ENCODE data around the gene ZNF275.

The ZNF275 gene

DNA sequence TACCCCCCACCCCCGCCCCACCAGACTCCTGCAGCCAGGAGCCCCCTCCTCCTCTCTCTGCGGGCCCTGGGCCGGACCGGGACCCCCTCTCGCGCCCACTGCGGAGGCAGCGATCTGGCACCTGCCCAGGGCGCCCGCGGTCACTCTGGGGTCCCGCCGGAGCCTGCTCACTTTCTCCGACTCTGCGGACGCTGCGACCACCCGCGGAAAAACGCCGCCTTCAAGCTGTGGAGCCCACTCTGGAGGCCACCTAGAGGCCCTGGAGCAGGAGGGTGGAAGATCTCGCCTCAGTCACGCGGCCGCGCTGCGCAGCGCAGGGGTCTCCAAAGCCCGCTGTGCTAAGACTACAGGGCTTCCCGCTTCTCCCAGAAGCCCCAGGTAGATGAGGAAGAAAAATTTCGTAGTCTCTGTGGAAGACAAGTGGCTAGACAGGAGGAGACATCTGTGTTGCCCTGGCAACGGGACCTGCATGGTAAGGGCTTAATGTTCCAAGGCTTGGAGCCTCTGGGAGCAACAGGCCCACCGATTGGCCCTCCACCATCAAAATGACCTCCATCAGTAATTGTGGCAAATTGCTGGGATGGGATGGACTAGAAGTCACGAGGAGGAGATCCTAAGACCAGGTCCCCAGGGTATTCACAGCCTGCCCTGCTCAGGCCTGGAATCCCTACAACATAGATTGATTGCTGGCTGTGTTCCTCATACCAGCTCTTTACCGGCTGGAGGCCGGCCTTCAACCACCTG lies 12.4 kb upstream of the ZNF275 start, which contains the start of gene PNMA6F:
TSS of gene PNMA6F (minus strand) at position 387 of the 744 bp plus-strand sequence. CDS start 1,093 bp downstream, outside the sequence.
- Histone ChIP-seq H3K4me3 (no peak within 1 kb of the TSS), H3K36me3 (no peaks in the 10 kb centered on the region), H3K27me3 (peaks cover 0 to 7% of the 10 kb centered on the region in 2 donors), H3K4me1 (no peaks in the 10 kb centered on the region), H3K9me3 (peaks cover 0 to 9% (median 0%) of the 10 kb centered on the region in 3 donors), H3K27ac (no peak within 1 kb of the TSS)
- no peak for DNase-seq
- TF ChIP-seq, protein P1, sequence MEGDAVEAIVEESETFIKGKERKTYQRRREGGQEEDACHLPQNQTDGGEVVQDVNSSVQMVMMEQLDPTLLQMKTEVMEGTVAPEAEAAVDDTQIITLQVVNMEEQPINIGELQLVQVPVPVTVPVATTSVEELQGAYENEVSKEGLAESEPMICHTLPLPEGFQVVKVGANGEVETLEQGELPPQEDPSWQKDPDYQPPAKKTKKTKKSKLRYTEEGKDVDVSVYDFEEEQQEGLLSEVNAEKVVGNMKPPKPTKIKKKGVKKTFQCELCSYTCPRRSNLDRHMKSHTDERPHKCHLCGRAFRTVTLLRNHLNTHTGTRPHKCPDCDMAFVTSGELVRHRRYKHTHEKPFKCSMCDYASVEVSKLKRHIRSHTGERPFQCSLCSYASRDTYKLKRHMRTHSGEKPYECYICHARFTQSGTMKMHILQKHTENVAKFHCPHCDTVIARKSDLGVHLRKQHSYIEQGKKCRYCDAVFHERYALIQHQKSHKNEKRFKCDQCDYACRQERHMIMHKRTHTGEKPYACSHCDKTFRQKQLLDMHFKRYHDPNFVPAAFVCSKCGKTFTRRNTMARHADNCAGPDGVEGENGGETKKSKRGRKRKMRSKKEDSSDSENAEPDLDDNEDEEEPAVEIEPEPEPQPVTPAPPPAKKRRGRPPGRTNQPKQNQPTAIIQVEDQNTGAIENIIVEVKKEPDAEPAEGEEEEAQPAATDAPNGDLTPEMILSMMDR (IDR thresholded peaks at IDR 0.05): no peak
- intact Hi-C loops (cut with DNase I; ENCODE audit: low total_unique reads): no loop called here

DNA sequence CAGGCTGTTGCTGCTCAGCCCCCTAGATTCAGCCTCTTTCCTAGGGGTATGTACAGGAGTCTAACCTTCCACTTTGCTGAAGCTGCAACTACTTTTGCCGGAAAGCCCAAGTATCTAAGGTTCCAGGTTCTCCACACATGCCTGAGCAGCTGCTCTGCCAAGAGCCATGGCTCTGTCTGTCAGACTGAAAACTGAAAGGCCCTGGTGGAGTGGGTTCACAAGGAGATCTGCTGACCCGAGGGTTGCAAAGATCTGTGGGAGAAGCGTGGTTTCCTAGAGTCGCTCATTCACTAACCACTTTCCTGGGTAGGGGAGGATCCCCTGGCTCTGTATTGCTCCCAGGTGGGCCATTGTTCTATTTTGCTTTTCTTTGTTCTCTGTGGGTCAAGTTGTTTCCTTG lies 6.4 kb upstream of the ZNF275 start:
- H3K27ac ChIP-seq: no peak overlapping the region
- no peaks in the 10 kb centered on the region for H3K4me1 ChIP-seq
- intact Hi-C loops (cut with DNase I; ENCODE audit: low total_unique reads): no loop called here
- H3K9me3 ChIP-seq: peaks cover 0 to 9% (median 0%) of the 10 kb centered on the region in 3 donors
- no peaks in the 10 kb centered on the region for H3K27me3 ChIP-seq
- no peak overlapping the region for H3K4me3 ChIP-seq
- TF ChIP-seq, protein P1 (IDR thresholded peaks at IDR 0.05): no peak
- no peak for DNase-seq
- no peaks in the 10 kb centered on the region for H3K36me3 ChIP-seq

- Histone ChIP-seq H3K36me3 (peaks cover 0 to 5% (median 0%) of the 10 kb centered on the region in 3 donors), H3K4me3 (no peak overlapping the region), H3K27me3 (no peaks in the 10 kb centered on the region)
Observed at GRCh38 chrX:153333266-153333665, 687 bp upstream of the ZNF275 start.

DNA sequence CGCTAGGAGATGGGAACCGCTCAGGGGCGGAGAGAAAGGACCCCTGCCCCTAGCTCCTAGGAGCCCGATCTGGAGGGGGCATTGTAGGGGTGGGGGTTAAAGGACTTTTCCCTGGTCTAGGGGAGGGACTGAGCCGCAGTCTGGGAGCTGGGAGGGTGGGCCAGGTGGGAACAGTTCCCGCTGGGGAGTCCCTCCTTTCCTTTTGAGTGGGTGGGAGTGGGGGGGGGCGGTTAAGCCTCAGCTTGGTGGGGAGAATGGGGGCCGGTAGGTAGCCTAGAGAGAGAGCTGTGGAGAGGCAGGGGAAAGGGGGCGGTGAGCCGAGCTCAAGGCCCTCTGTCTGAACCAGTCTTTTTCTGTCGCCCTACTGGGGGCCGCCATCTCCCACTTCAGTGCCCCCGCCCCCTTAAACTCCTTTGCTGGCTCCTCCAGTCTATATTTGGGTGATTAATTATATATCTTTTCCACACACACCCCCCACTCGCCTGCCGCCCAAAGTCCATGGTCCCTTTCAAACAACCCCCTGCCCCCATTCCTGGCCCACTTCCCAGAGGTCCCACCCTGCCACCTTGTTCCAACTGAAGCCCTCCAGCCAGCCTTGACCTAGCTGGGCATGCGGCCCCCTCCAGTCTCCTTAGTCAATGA lies 822 bp downstream of the ZNF275 start:
- H3K36me3 ChIP-seq: peaks cover 0 to 9% (median 4%) of the 10 kb centered on the region in 3 donors
- TF ChIP-seq, protein P1 (IDR thresholded peaks at IDR 0.05): no peak
- H3K27me3 ChIP-seq: no peaks in the 10 kb centered on the region
- intact Hi-C loops (cut with DNase I; ENCODE audit: low total_unique reads): no loop called here
- H3K9me3 ChIP-seq: no peaks in the 10 kb centered on the region
- H3K4me1 ChIP-seq: peaks cover 0 to 14% (median 5%) of the 10 kb centered on the region in 4 donors
- peak overlapping the region; percentile 66 to 72 for H3K27ac ChIP-seq
- DNase-seq: no peak
- H3K4me3 ChIP-seq: peak overlapping the region; percentile 78 to 85

More at GRCh38 chrX:153333266-153333665, 687 bp upstream of the ZNF275 start:
- Histone ChIP-seq H3K27ac (no peak overlapping the region), H3K9me3 (no peaks in the 10 kb centered on the region), H3K4me1 (peaks cover 0 to 14% (median 5%) of the 10 kb centered on the region in 4 donors)
- TF ChIP-seq, protein P1 (IDR thresholded peaks at IDR 0.05): no peak
- DNase-seq: no peak
- intact Hi-C loops (cut with DNase I; ENCODE audit: low total_unique reads): no loop called here

DNA sequence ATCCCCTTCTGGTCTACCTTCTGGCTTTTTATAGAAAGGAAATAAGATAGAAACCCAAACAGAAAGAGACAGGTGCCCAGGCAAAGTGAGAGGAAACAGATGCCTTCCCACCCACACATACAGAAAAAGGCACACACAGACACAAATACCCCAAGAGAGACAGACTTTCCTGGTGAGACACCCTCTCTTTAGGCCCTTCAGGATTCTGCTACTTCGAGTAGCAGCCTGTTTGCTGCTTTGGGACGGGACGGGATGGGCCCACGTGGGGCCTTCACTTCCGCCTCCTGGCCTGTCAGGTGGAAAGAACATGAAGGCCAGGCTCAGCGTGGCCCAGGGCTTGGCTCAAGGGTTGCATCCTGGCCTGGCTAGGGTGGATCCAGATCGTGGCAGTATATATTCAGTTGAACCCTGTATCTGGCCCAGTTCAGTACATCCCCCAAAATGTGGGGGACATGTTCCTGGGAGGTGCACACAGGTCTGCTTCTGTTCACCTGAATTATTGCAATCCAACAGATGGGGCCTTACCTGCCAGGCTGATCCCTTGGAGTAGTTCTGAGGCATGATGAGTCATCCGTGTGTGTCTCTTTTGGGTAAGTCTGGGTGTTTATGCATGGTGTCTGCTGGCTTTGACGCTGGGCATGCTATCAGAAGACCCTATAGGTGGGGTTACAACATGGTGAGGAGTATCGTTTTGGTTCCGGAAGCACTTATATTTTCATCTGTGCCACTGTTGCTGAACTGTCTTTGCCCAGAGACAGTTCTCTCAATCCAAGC lies 2.4 kb downstream of the ZNF275 start:
- no peak for DNase-seq
- Histone ChIP-seq H3K4me3 (no peak overlapping the region), H3K4me1 (peaks cover 0 to 14% (median 5%) of the 10 kb centered on the region in 4 donors), H3K9me3 (no peaks in the 10 kb centered on the region), H3K36me3 (peaks cover 0 to 14% (median 4%) of the 10 kb centered on the region in 3 donors), H3K27me3 (no peaks in the 10 kb centered on the region), H3K27ac (no peak overlapping the region)
- TF ChIP-seq, protein P1 (IDR thresholded peaks at IDR 0.05): no peak
- intact Hi-C loops (cut with DNase I; ENCODE audit: low total_unique reads): no loop called here
